Measurements from ENCODE around the gene SNAP29.

Gene SNAP29

GRCh38 chr22:20853236-20853660, 5.6 kb upstream of the SNAP29 start:
- Histone ChIP-seq H3K27ac (replicated peaks) (no peak overlapping the region), H3K27me3 (ENCODE audit: insufficient read depth, poor library complexity, severe bottlenecking) (no peaks in the 10 kb centered on the region), H3K4me3 (replicated peaks; ENCODE audit: insufficient read depth, low read length) (no peak overlapping the region)
- DNase-seq (ENCODE audit: low read depth in 1 of 2, low spot score in 1 of 2), result no peak
- no peak for TF ChIP-seq POLR2AphosphoS5 (IDR thresholded peaks at IDR 0.05; ENCODE audit: low read depth)
- no peak for TF ChIP-seq SPI1 (IDR thresholded peaks at IDR 0.05; ENCODE audit: borderline replicate concordance, low read depth)
- TF ChIP-seq REST (IDR thresholded peaks at IDR 0.05; ENCODE audit: insufficient replicate concordance, low read depth), result no peak
- no peak for TF ChIP-seq CTCF (IDR thresholded peaks at IDR 0.05; ENCODE audit: insufficient read depth, low read length)
- TF ChIP-seq GABPA (IDR thresholded peaks at IDR 0.05; ENCODE audit: low read depth), result no peak

- Histone ChIP-seq H3K27me3 (ENCODE audit: insufficient read depth, poor library complexity, severe bottlenecking) (no peaks in the 10 kb centered on the region), H3K27ac (replicated peaks) (0 out of 2 replicates have a peak overlapping the region, but pooled peaks have one; percentile 14), H3K4me3 (replicated peaks; ENCODE audit: insufficient read depth, low read length) (peak overlapping the region; percentile 91)
- TF ChIP-seq CTCF (IDR thresholded peaks at IDR 0.05; ENCODE audit: insufficient read depth, low read length) (no peak), SPI1 (IDR thresholded peaks at IDR 0.05; ENCODE audit: borderline replicate concordance, low read depth) (no peak), POLR2AphosphoS5 (IDR thresholded peaks at IDR 0.05; ENCODE audit: low read depth) (no peak), REST (IDR thresholded peaks at IDR 0.05; ENCODE audit: insufficient replicate concordance, low read depth) (no peak), GABPA (IDR thresholded peaks at IDR 0.05; ENCODE audit: low read depth) (no peak)
- DNase-seq (ENCODE audit: low read depth in 1 of 2, low spot score in 1 of 2), result no peak
Measured at GRCh38 chr22:20857247-20857643, 1.6 kb upstream of the SNAP29 start.

- peak; percentile 78 to 85 for DNase-seq (ENCODE audit: low read depth in 1 of 2, low spot score in 1 of 2)
- TF ChIP-seq POLR2AphosphoS5 (IDR thresholded peaks at IDR 0.05; ENCODE audit: low read depth) (no peak), REST (IDR thresholded peaks at IDR 0.05; ENCODE audit: insufficient replicate concordance, low read depth) (no peak), SPI1 (IDR thresholded peaks at IDR 0.05; ENCODE audit: borderline replicate concordance, low read depth) (no peak), GABPA (IDR thresholded peaks at IDR 0.05; ENCODE audit: low read depth) (no peak), CTCF (IDR thresholded peaks at IDR 0.05; ENCODE audit: insufficient read depth, low read length) (no peak)
- peak overlapping the region; percentile 72 for H3K27ac ChIP-seq (replicated peaks)
Measured at GRCh38 chr22:20857838-20858614, 781 bp upstream of the SNAP29 start.

More at GRCh38 chr22:20857838-20858614, 781 bp upstream of the SNAP29 start:
- peak overlapping the region; percentile 91 for H3K4me3 ChIP-seq (replicated peaks; ENCODE audit: insufficient read depth, low read length)
- no peaks in the 10 kb centered on the region for H3K27me3 ChIP-seq (ENCODE audit: insufficient read depth, poor library complexity, severe bottlenecking)

All from HL-60 (cell line).